Spleen (tissue), 7 donors: ENCODE data around the gene EGFR.

Experiments
- CTCF ChIP-seq, 11 experiments: fragments of 200-600 bp in 7 of 11; fragments of 450-650 bp in 4 of 11; sonication (generic) in 4 of 11; IDR thresholded peaks in 8 of 11; conservative IDR thresholded peaks in 3 of 11; 1 replicate in 7 of 11; 2 replicates in 4 of 11; pipeline versions ENCODE4 v1.4.0 to v1.8.0; 2016 to 2021; ENCODE audit warnings: antibody characterized with exemption in 11 of 11, inconsistent platforms in 4 of 11, mild to moderate bottlenecking in 1 of 11
- POLR2A ChIP-seq, 3 donors: fragments of 450-650 bp; IDR thresholded peaks; one replicate each; pipeline ENCODE4 v1.5.1; 2017; ENCODE audit warnings: antibody characterized with exemption in 3 of 3, mild to moderate bottlenecking in 1 of 3
- POLR2AphosphoS5 ChIP-seq, 3 donors: sonication (generic); formaldehyde crosslinking; IDR thresholded peaks; one replicate each; pipeline ENCODE4 v1.5.1; 2017; ENCODE audit warnings: antibody characterized with exemption in 3 of 3
- donor health status: DM: no; HTN: no; CAD: no; lungs with moderate emphysema.
- donor health status: DM: no; HTN: no; CAD: no.
- donor health status: DM: no; HTN: no; CAD: no.

DNA sequence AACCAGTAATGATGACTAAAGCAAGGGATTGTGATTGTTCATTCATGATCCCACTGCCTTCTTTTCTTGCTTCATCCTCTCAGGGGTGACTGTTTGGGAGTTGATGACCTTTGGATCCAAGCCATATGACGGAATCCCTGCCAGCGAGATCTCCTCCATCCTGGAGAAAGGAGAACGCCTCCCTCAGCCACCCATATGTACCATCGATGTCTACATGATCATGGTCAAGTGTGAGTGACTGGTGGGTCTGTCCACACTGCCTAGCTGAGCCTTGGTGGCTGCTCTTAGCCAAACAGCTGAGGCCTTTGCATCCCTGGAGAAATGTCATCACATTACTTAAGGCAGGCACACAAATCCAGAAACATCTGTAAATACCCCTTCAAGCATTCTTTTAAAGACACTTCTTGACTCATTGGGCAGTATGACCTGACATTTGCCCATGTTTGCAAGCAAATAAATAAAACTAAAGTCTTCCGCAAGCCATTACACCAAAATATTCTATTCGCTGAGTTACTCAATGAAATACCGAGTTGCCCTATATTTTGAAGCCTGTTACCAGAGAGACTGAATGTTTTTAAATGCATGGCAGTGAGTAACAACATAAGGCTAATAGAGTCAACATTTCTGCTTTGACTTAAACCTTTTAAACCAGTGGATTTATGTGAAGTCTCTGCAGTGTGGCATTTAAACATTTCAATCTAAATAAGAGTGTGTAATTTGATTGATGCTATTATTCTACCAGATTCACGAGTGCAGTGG is 180.0 kb downstream of the EGFR start:
- TF ChIP-seq CTCF (IDR thresholded peaks at IDR 0.05 in 8 of 11, conservative IDR thresholded peaks at IDR 0.05 in 3 of 11) (no peak), POLR2AphosphoS5 (IDR thresholded peaks at IDR 0.05) (no peak), POLR2A (IDR thresholded peaks at IDR 0.05) (no peak)
